Measurements from ENCODE around the gene RD3L.

- TF ChIP-seq CTCF (IDR thresholded peaks at IDR 0.05) (no peak), POLR2A (IDR thresholded peaks at IDR 0.05) (no peak)
These were observed 1.3 kb upstream of the RD3L start for GRCh38 chr14:103943673-103944072.

Data from thyroid gland (tissue), 4 donors.